DMS114 treated with DMSO at 0.1 percent for 48 hours (cell line): ENCODE results near the gene TOP3A.

Experiments used
- DNase-seq: peaks from one replicate; lab custom pipeline; 2025; ENCODE audit not compliant: unreplicated experiment; lab: John Stamatoyannopoulos, UW

TOP3A gene

DNA sequence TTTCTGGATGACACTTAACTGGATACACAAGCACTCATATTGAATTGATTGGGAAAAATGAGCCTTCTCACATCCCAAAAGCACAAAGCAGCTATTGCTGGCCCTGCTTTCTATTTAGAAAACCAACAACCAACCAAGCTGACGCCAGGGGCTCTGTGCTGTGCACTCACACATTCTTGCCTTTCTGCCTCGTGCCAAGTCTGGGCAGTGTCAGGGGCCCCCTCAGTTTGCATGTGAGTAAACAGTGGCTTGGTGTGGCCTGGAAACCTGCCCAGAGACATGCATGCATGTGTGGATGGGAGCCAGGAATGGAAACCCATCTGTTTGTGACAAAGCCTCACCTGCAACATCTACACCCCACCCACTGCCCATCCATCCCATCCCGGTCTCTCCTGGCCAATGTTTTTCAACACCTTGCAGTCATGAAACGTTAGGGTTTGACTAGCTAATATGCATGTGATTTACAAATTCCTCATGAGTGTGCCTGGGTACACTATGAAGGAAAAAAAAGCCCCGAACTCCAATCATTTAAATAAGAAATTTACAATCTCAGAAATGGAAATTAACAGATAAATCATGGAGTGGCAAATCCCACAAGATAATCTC lies 33.9 kb downstream of the TOP3A start:
- DNase-seq, result no peak

DNA sequence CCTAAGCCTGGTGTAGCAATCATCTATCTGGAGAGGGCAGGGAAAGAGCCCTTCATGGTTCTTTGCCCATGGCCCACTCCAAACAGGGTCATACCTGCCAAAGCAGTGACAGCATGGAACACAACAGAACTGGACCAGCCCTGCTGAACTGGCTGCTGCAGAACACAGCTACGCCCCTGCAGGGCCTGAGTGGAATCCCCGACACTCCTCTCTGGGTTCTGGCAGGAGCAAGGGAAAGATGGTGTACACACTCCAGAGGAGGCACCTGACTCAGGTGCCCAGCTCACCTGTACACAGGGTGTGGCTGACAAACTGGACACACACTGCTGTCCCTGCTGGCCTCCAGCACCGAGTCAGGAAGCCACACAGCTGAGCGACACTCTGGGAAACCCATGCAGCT lies 34.5 kb downstream of the TOP3A start:
- DNase-seq, result no peak

DNA sequence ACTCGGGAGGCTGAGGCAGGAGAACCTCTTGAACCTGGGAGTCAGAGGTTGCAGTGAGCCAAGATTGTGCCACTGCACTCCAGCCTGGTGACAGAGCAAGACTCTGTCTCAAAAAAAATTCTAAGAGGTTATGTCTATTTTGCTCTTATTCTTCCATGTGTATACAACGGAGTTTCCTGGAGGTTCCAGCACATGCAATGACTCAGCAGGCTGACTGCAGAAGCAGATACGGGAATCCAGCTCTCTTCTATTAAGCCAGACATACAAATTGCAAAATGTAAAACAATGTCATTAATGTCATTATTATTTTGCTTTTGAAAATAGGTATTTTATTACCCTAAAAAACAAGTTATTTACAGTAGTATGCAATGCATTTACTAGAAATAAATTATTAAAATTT lies 35.9 kb downstream of the TOP3A start:
- DNase-seq, result no peak

DNA sequence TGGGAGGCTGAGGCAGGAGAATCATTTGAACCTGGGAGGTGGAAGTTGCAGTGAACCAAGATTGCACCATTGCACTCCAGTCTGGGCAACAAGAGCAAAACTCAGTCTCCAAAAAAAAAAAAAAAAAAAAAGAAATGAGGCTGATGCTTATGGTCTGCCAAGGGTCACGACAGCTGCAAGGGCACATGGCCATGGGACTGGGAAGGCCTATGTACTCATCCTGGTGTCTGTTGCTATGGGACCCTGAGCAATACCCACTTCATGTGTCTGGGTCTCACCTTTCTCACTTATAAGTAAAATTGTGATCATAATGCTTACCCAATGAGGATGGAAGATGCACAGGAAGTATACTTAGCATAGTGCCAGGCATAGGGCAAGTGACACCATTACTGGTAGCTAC lies 37.7 kb downstream of the TOP3A start:
- DNase-seq, result no peak

DNA sequence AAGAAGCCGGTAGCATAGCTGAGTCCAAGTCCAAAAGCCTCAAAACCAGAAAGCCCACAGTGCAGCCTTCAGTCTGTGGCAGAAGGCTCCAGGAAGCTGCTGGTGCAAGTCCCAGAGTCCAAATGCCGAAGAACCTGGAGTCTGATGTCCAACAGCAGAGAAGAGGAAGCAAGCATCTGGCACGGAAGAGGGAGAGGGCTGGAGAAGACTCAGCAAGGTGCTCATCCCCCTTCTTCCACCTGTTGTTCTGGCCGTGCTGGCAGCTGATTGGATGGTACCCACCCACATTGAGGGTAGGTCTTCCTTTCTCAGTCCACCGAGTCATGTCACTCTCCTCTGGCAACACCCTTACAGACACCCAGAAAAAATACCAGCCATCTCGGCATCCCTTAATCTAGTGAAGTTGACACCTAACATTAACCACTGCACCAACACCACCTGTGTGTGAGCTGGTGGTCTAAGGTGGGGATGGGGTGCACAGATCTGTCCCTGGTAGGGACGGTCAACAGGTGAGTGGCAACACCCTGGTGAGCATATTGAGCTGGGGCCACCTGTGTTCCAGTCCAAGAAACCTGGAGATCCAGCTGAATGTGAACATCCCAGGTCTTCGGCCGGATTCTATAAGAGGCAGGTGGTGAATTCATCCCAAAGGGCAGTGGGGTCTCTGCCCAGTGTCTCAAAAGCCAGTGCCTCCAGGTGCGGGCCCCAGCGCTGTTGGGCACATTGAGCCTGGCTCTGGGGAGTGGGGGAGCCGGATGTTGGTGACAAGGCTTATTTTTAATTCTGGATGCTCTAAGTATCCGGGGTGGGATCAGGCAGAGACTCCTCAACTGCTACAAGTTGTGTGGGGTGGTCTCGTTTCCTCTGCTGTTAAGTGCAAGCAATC lies 44.5 kb downstream of the TOP3A start:
- no peak for DNase-seq

DNA sequence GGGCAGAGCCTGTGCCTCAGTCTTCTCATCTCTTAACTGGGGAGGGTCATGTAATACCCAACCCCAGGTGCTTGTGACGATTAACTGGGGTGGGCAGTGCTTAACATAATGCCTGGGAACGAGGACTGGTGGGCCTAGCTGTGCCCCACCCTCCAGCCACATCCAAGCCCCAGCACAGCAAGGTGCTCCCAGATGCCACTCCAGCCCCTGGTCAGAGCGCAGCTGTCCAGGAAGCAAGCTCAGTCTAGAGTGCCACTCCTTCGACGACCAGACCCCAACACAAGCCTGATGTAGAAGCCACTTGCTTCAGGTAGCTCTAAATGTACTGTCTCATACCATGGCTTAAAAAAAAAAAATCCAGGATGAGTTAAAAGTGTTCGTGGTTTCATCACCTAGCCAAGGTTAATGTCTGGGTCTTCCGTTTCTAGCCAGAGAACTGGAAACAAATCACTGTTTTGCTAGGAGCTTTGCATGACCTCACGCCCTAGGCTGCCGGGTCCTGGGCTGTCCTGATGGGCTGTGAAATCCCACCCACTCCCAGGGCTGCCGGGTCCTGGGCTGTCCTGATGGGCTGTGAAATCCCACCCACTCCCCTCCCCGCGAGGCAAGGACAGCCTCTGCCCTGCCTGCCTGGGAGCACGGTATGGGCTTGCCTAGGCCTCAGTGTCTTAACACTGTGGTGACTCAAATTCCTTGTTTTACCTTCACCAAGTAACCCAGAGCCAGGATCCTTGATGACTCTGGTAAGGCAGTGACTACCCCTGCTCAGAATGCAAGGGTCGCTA lies 46.7 kb downstream of the TOP3A start:
- no peak for DNase-seq

DNA sequence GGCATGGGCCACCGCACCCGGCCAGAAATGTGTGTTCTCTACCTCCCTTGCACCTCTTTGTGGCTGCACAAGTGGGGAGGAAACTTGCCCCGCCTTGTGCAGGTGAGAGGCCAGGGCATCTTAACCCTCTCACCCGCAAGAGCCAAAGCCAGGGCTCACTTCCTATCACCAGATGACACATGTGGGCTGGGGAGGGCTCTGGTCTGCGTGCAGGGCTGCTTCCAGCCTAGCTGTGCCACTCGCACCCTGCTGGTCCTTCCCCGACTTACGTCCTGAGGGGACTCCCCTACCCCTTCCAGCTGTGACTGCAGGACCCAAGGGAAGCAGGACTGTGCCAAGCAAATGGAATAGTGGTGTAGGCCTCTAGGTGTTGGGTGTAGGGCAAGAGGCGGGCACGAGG lies 47.4 kb downstream of the TOP3A start:
- no peak for DNase-seq

DNA sequence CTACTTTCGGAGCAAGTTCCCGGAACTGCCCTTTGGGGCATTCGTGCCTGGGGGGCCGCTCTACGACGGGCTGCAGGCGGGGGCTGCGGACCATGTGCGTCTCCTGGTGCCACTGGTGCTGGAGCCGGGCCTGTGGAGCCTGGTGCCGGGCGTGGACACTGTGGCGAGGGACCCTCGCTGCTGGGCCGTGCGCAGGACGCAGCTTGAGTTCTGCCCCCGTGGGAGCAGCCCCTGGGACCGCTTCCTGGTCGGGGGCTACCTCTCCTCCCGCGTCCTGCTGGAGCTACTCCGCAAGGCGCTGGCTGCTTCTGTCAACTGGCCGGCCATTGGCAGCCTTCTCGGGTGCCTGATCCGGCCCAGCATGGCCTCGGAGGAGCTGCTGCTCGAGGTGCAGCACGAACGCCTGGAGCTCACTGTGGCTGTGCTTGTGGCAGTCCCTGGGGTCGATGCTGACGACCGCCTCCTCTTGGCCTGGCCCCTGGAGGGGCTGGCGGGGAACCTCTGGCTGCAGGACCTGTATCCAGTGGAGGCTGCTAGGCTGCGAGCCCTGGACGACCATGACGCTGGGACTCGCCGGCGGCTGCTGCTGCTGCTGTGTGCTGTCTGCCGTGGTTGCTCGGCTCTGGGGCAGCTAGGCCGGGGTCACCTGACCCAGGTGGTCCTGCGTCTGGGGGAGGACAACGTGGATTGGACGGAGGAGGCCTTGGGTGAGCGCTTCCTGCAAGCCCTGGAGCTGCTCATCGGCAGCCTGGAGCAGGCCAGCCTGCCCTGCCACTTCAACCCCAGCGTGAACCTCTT lies 50.7 kb downstream of the TOP3A start:
- no peak for DNase-seq

DNA sequence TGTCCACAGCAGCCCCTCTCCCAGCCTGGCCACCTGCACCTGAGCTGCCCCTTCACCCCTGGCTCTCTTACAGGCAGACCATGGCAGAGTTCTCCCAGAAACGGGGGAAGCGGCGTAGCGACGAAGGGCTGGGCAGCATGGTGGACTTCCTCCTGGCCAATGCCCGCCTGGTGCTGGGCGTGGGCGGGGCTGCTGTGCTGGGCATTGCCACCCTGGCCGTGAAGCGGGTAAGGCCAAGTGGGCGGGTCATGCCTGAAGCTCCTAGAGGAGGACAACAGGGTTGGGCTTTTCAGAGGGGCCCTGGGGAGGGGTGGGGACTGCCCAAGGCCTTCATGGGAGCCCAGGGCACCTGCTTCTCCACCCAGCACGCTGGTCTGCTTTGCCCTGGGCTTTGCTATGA lies 52.2 kb downstream of the TOP3A start:
- no peak for DNase-seq

DNA sequence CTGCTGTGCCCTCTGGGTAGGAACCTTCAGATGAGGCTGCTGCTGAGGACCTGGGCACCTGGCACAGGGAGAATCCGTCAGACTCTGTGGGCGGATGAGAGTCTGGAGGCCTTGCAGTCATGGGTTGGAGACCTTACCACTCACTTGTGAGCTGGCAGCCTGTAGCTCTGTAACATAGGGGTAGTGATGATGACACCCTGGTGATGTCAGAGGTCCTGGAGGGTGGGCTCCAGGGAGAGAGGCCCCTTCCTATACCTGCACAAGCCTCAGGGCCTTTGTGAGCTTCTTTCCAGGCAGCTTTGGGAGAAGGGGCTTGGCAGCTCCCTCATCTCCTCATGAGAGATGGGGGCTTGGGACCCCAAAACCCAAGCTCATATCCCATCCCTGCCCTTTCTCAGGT lies 52.7 kb downstream of the TOP3A start:
- DNase-seq, result no peak

DNA sequence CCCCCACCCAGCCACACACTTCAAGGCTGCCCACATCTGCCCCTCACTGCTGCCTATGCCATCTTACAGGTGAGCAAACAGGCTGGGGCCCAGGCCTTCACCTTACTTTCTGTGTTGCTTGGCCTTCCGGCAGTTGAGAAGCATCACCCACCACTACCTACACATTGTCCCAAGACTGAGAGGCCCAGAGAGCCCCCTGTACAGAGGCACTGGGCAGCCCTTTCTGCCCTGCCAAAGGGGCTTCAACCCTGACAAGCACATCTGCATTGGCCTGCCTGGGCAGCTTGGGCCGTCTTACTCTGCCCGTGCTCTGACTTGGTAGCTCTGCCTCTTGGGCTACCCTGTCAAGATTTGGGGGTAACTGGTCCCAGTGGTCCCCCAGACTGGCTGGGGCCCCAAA lies 53.1 kb downstream of the TOP3A start:
- DNase-seq, result no peak

DNA sequence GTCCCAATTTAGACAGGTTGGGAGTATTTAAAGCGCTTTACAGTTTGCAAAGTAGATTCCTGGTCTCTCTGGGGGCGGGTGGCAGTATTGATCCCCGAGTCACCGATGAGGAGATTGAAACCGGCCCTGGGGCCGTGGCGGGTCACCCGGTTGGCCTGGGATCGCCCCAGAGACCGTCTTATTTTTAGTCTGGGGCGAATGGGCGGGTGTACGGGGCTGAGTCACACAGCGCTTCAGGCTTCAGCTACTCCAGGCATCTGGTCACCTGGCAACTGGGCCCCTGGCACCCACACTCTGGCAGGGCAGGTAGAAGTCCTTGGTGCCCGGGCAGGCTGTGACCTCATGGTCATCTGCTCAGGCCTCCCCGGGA lies 53.7 kb downstream of the TOP3A start:
- no peak for DNase-seq

DNA sequence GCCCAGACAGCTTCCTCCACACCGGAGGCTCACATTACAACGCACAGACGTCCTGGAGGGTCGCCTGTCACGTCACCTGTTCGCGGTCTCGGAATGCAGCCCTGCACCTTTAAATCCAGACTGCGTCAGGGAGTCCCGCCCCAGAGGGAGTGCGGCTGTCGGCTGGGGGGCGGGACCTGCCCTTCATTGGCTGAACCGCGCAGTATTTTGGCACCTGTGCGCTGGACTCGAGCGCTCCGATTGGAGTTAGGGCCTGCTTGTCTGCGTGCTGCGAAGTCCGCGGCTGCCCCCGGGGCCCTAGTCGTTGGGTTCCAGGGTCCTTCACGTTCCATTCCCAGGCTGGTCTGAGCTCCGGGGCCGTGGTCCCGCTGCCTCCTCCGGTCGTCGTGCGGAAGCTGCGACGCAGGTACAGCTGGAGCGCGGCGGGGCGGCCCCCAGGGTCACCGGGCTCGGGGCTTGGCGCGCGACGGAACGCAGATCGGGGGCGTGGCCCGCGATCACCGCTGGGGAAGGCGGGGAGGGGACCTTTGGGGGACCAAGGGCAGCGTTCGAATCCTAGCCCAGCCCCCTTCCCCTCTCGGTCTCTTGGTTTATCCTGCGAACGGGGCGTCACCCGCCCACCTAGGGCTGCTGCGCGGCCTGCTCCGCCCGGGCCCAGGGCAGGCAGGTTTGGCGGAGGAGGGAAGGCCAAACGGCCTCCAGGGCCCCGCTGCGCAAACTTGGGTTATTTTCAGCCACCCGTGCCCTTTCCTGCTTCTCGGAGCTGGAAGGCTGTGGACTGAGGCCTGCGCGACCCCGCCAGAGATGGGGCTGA lies 54.3 kb downstream of the TOP3A start, which contains the start of gene MIEF2:
TSS of gene MIEF2 (plus strand) at position 331 of the 814 bp plus-strand sequence. CDS start 2,059 bp downstream, outside the sequence.
- DNase-seq, result peak; percentile 61

DNA sequence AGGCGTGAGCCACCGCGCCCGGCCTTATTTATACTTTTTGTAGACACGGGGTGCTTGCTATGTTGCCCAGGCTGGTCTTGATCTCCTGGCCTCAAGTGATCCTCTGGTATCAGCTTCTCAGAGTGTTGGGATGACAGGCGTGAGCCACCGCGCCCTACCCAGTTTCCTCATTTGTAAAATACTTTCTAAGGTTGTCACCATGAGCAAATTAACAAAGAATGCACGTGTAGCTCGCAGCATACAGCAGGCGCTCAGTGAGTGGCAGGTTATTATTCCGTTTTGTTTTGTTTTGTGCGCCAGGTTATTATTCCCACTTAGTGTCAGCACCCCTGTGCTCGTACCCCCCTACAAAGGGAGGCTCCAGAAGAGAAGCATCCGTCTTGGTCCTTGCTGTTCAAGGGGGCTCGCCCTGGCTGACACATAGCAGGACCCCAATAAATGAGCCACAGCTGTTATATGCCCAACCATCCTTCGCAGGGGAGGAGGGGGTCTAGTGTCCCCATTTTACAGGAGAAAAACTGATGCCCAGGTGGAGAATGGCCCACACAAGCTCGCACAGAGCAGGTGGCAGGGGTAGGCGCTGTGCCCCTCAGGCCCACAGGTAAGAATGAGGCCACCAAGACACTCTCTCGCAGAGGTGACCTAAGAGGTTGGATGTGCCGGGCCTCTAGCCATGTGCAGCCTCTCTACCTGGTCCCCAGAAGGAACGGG lies 55.0 kb downstream of the TOP3A start:
- DNase-seq, result no peak

DNA sequence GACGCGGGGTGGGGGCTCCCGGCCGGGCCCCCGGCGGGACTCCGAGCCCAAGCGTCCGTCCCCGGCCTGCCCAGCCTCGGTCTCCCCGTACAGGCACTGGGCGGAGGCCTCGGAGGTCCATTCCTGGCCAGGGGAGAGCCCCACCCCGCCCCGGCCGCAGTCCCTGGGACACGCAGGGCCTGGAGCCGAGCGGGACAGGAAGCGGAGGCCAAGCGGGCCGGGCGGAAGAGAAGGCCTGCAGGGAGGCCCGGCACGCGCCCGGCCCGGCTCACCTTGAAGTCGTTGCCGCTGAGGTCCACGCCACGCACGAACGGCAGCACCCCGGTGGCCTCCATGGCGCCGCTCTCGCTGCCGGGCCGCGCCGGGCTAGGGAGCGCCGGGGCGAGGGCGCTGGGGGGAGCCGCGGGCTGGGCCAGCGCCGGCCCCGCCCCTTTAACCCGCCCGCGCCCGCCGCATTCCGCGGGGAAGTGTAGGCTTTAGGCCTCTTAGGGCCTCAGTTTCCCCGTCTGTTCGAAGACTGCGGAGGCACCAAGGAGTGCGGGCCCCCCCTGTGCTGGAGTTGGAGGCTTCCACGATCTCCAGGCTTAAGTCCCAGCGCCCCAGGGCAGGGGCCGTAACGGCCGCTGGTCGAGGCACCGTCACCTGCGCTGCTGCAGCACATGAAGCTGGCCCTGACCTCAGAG lies 56.3 kb downstream of the TOP3A start, which contains the start of gene FLII:
TSS of gene FLII (minus strand) at position 383 of the 683 bp plus-strand sequence. CDS start at position 335, 48 bp downstream.
- DNase-seq, result no peak

DNA sequence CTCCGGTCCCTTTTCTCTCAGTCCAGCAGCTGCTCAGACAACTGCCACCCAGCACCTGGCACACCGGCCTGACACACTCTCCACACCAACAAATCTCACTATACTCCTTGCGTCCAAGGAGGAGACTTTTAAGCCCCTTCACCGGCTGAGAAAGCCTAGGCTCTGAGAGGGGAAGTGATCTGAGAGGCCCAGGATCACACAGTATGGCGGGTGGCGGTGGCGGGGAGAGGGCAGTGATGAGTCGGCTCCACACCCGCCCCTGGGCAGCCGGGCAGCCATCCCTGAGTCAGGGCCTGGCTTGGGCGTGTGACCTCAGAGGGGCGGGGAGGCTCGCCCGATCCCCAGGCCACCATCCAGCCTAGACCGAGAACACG lies 56.8 kb downstream of the TOP3A start:
- DNase-seq, result no peak

DNA sequence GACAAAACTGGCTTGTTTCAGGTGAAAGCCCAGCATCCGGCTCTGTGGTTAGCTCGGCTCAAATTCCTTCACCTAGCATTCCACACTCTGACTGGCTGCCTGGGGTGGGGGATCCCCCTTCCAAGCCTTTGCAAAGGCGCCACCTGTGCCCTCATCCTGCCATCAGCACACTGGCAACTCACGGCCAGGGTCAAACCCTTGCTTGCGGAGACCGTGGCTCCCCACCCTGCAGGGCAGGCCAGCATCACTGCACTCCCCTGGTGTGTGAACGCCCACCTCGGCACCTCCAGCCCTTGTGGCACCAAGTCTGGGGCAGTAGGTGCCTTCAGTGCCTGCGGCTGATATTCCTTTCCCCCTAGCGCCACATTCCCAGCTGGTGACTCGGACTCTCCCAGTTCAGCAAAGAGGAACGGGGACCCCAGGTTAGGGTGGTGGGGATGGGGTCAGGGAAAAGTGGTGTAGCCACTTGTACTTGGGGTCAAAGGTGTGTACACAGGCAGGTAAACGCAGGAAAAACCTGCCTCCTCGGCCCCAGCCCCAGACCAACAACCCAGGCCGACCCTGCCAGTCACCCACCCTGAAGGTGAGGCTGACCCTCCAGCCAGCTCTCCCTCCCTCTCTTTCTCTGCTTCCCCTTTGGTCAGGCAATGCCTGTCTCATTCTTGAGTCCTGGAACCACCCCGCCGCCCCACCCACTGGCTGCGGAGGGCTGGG lies 57.4 kb downstream of the TOP3A start:
- DNase-seq, result no peak

DNA sequence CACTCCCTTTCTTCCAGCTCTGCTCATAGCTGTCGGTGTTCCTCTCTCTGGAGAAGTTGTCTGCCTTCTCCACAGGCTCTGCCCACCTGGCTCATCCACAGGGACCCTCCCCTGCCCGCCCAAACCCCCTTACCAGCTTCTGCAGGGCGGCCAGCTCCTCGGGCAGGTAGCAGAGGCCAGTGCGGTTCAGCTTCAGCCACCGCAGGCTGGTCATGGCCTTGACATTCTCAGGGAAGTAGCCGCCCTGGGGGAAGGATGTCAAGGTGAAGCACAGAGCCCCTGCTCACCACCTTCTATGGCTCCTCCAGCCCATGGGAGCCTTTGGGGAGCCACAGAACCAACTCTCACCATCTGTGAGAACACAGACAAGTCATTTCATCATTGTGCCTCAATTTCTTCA lies 58.0 kb downstream of the TOP3A start:
- DNase-seq, result no peak
